HG02981 (cell line): ENCODE results near the gene CAMK2A.

Experiments used
- ATAC-seq: cut with Tn5 transposase; IDR thresholded peaks from one replicate; pipeline ENCODE4 v1.9.1; 2021; ENCODE audit warnings: mild to moderate bottlenecking, moderate library complexity; ENCODE audit not compliant: unreplicated experiment

Gene CAMK2A

GRCh38 chr5:150300496-150301169, 11.1 kb upstream of the CAMK2A start:
- ATAC-seq = no peak

- no peak for ATAC-seq
Measured at GRCh38 chr5:150299571-150300327, 10.2 kb upstream of the CAMK2A start.

- no peak for ATAC-seq
Measured at GRCh38 chr5:150298701-150299451, 9.3 kb upstream of the CAMK2A start.

- no peak for ATAC-seq
Measured at GRCh38 chr5:150297934-150298595, 8.5 kb upstream of the CAMK2A start.

GRCh38 chr5:150297236-150297890, 7.8 kb upstream of the CAMK2A start:
- no peak for ATAC-seq

- no peak for ATAC-seq
Measured at GRCh38 chr5:150296496-150296895, 6.9 kb upstream of the CAMK2A start.

- ATAC-seq = no peak
Measured at GRCh38 chr5:150295741-150296486, 6.3 kb upstream of the CAMK2A start.

- no peak for ATAC-seq
Measured at GRCh38 chr5:150295172-150295634, 5.6 kb upstream of the CAMK2A start.

GRCh38 chr5:150294551-150295071, 5.0 kb upstream of the CAMK2A start:
- ATAC-seq = no peak

GRCh38 chr5:150293091-150293941, 3.7 kb upstream of the CAMK2A start:
- no peak for ATAC-seq

- ATAC-seq = no peak
Measured at GRCh38 chr5:150291388-150292385, 2.1 kb upstream of the CAMK2A start.

GRCh38 chr5:150288791-150289190, 782 bp downstream of the CAMK2A start:
- no peak for ATAC-seq

GRCh38 chr5:150288361-150288760, 1.2 kb downstream of the CAMK2A start:
- ATAC-seq = no peak

GRCh38 chr5:150286820-150287219, 2.8 kb downstream of the CAMK2A start:
- ATAC-seq = peak; percentile 58

GRCh38 chr5:150285114-150285513, 4.5 kb downstream of the CAMK2A start:
- ATAC-seq = no peak

GRCh38 chr5:150284311-150284710, 5.3 kb downstream of the CAMK2A start:
- no peak for ATAC-seq

GRCh38 chr5:150283904-150284303, 5.7 kb downstream of the CAMK2A start:
- ATAC-seq = no peak
